H9 (cell line): ENCODE results near the gene BACE2. TPM values are rescaled to one million over a fixed set of nuclear protein-coding genes. Genes with fewer than 3 reads are reported as not detected.

Source experiments
- DNase-seq: peaks from one replicate; pipeline ENCODE4 v3.0.0-alpha.2; 2017
- H2AFZ ChIP-seq: one replicate; pipeline ENCODE4 v1.6.1; 2013; ENCODE audit warnings: mild to moderate bottlenecking, low read length, control low read depth, moderate library complexity
- H2AK5ac ChIP-seq: 2 replicates; pipeline ENCODE4 v1.6.1; 2013; ENCODE audit warnings: low read length, control low read depth, mixed read lengths; ENCODE audit not compliant: insufficient read length
- H2BK120ac ChIP-seq: one replicate; pipeline ENCODE4 v1.6.1; 2013; ENCODE audit warnings: low read depth, mild to moderate bottlenecking, low read length, control low read depth, inconsistent platforms; ENCODE audit not compliant: poor library complexity, severe bottlenecking
- H2BK12ac ChIP-seq: 2 replicates; pipeline ENCODE4 v1.6.1; 2013; ENCODE audit warnings: low read length, control low read depth, mixed read lengths, low read depth; ENCODE audit not compliant: insufficient read length
- H2BK15ac ChIP-seq: 2 replicates; pipeline ENCODE4 v1.6.1; 2013; ENCODE audit warnings: low read depth, low read length, control low read depth
- H2BK20ac ChIP-seq: one replicate; pipeline ENCODE4 v1.6.1; 2013; ENCODE audit warnings: low read depth, mild to moderate bottlenecking, low read length, control low read depth, inconsistent platforms; ENCODE audit not compliant: poor library complexity, severe bottlenecking
- H2BK5ac ChIP-seq: 2 replicates; pipeline ENCODE4 v1.6.1; 2013; ENCODE audit warnings: low read length, control low read depth, mixed read lengths; ENCODE audit not compliant: insufficient read length
- H3K14ac ChIP-seq: 2 replicates; pipeline ENCODE4 v1.6.1; 2013; ENCODE audit warnings: low read length, control low read depth; ENCODE audit not compliant: insufficient read depth
- H3K18ac ChIP-seq: 2 replicates; pipeline ENCODE4 v1.6.1; 2013; ENCODE audit warnings: low read depth, mild to moderate bottlenecking, mixed read lengths, low read length, control low read depth; ENCODE audit not compliant: insufficient read length
- H3K23ac ChIP-seq: 2 replicates; pipeline ENCODE4 v1.6.1; 2013; ENCODE audit warnings: low read length, control low read depth, mixed read lengths, low read depth; ENCODE audit not compliant: insufficient read length
- H3K23me2 ChIP-seq: 2 replicates; pipeline ENCODE4 v1.6.1; 2013; ENCODE audit warnings: low read depth, mild to moderate bottlenecking, mixed read lengths, low read length, control low read depth; ENCODE audit not compliant: insufficient read length, poor library complexity, severe bottlenecking
- H3K27ac ChIP-seq: 2 replicates; pipeline ENCODE4 v1.5.1; 2013; ENCODE audit warnings: low read length, control low read depth, mixed read lengths, low read depth; ENCODE audit not compliant: insufficient read length
- H3K27me3 ChIP-seq: 2 replicates; pipeline ENCODE4 v1.6.1; 2013; ENCODE audit warnings: low read length, control low read depth, inconsistent platforms; ENCODE audit not compliant: insufficient read depth
- H3K4ac ChIP-seq: 2 replicates; pipeline ENCODE4 v1.6.1; 2013; ENCODE audit warnings: low read depth, mild to moderate bottlenecking, control low read depth, inconsistent platforms, low read length, moderate library complexity
- H3K4me1 ChIP-seq: 2 replicates; pipeline ENCODE4 v1.6.1; 2013; ENCODE audit warnings: low read length, control low read depth, inconsistent platforms; ENCODE audit not compliant: insufficient read depth
- H3K4me2 ChIP-seq: 2 replicates; pipeline ENCODE4 v1.6.1; 2013; ENCODE audit warnings: low read length, control low read depth, mixed read lengths; ENCODE audit not compliant: insufficient read length, insufficient read depth
- H3K56ac ChIP-seq: 2 replicates; pipeline ENCODE4 v1.6.1; 2013; ENCODE audit warnings: low read depth, mild to moderate bottlenecking, mixed read lengths, low read length, control low read depth; ENCODE audit not compliant: insufficient read length
- H3K79me1 ChIP-seq: 2 replicates; pipeline ENCODE4 v1.6.1; 2013; ENCODE audit warnings: low read depth, mild to moderate bottlenecking, moderate library complexity, low read length, control low read depth, inconsistent platforms; ENCODE audit not compliant: insufficient read depth, poor library complexity, severe bottlenecking
- H3K79me2 ChIP-seq: 2 replicates; pipeline ENCODE4 v1.6.1; 2013; ENCODE audit warnings: low read length, control low read depth, inconsistent platforms; ENCODE audit not compliant: insufficient read depth
- H3K9ac ChIP-seq: 2 replicates; pipeline ENCODE4 v1.6.1; 2013; ENCODE audit warnings: low read length, control low read depth, mixed read lengths; ENCODE audit not compliant: insufficient read length; ENCODE audit errors: extremely low read depth
- H3K9me3 ChIP-seq: one replicate; pipeline ENCODE4 v1.6.1; 2013; ENCODE audit warnings: low read depth, low read length, inconsistent platforms; ENCODE audit not compliant: control insufficient read depth
- H3T11ph ChIP-seq: one replicate; pipeline ENCODE4 v1.6.1; 2013; ENCODE audit warnings: mild to moderate bottlenecking, low read length, control low read depth, inconsistent platforms
- H4K20me1 ChIP-seq: one replicate; pipeline ENCODE4 v1.6.1; 2013; ENCODE audit not compliant: control insufficient read depth, insufficient read length, insufficient read depth
- H4K5ac ChIP-seq: 2 replicates; pipeline ENCODE4 v1.6.1; 2013; ENCODE audit warnings: low read depth, mild to moderate bottlenecking, mixed read lengths, low read length, control low read depth; ENCODE audit not compliant: insufficient read length
- H4K8ac ChIP-seq: replicated peaks from 2 replicates; pipeline ENCODE4 v1.6.1; 2013; ENCODE audit warnings: low read length, control low read depth, mixed read lengths, low read depth; ENCODE audit not compliant: insufficient read length
- H4K91ac ChIP-seq: 2 replicates; pipeline ENCODE4 v1.6.1; 2013; ENCODE audit warnings: low read depth, mild to moderate bottlenecking, moderate library complexity, mixed read lengths, low read length, control low read depth; ENCODE audit not compliant: insufficient read length
- H3K27ac Mint-ChIP-seq, 3 experiments: 2 replicates in 2 of 3; 3 replicates in 1 of 3; pipeline ENCODE4 v1.8.0; 2020 to 2021; ENCODE audit warnings: mixed read lengths in 3 of 3, mild to moderate bottlenecking in 1 of 3, moderate library complexity in 1 of 3
- H3K27me3 Mint-ChIP-seq: 2 replicates; pipeline ENCODE4 v1.8.0; 2021; ENCODE audit warnings: low read depth, mild to moderate bottlenecking, moderate library complexity, mixed read lengths
- H3K36me3 Mint-ChIP-seq, 3 experiments: 2 replicates in 2 of 3; 3 replicates in 1 of 3; pipeline ENCODE4 v1.8.0; 2020 to 2021; ENCODE audit warnings: low read depth in 3 of 3, mixed read lengths in 3 of 3; ENCODE audit not compliant: insufficient read depth in 1 of 3
- H3K4me1 Mint-ChIP-seq, 2 experiments: 2 replicates each; pipeline ENCODE4 v1.8.0; 2020; ENCODE audit warnings: mixed read lengths in 2 of 2
- H3K4me3 Mint-ChIP-seq, 2 experiments: 2 replicates in 1 of 2; 3 replicates in 1 of 2; pipeline ENCODE4 v1.8.0; 2020 to 2021; ENCODE audit warnings: mild to moderate bottlenecking in 2 of 2, mixed read lengths in 2 of 2, moderate library complexity in 1 of 2
- H3K9me3 Mint-ChIP-seq, 2 experiments: 2 replicates in 1 of 2; 3 replicates in 1 of 2; pipeline ENCODE4 v1.8.0; 2020; ENCODE audit warnings: mild to moderate bottlenecking in 2 of 2, mixed read lengths in 2 of 2, moderate library complexity in 1 of 2
- WGBS: extraction: QIAGEN DNeasy Blood & Tissue Kit; methylation state at CpG from one replicate; pipeline ENCODE4 v1.1.7; 2013; ENCODE audit warnings: missing lambda C conversion rate, low lambda C conversion rate, mixed read lengths; ENCODE audit not compliant: insufficient read length; ENCODE audit errors: extremely low coverage; 5-methylcytosine and 5-hydroxymethylcytosine counted together
- total RNA-seq: library from RNA; stranded (reverse); gene quantifications from 2 replicates; pipeline ENCODE4 v1.2.1, GENCODE V29; 2021
- TF ChIP-seq, protein P1 (sequence below): fragments of 200-600 bp; sonication (generic); conservative IDR thresholded peaks from 3 replicates; pipeline ENCODE4 v1.8.0; 2021; ENCODE audit warnings: antibody characterized with exemption, mild to moderate bottlenecking

The BACE2 gene
- total RNA-seq, 1 experiment from 2014 or later, result 8.0 TPM

DNA sequence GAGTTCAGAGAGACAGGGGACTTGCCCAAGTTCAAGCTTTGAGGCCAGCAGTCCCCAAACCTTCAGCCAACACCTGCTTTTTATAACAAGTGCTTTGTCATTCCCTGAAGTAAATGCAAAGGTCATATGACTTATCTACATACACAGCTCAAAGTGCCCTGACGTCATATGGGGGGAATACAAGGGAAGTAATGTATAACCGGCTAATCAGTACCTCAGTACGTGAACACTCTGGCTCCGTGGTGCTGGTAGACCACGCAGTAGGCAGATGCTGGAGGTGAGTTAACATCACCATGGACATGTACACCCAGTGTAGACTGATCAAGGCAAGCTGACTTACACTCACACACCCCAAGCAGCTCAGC, 60.0 kb downstream of the BACE2 start:
- Mint-ChIP-seq H3K27ac (peak overlapping the region in 1 of 3 experiments; percentile 46; a peak in 1 of 7 replicates), H3K4me1 (peaks cover 14 to 17% of the 10 kb centered on the region in 2 experiments), H3K27me3 (no peaks in the 10 kb centered on the region; the same call in 1 of the 2 replicates), H3K36me3 (peaks cover 4 to 8% (median 5%) of the 10 kb centered on the region in 3 experiments), H3K9me3 (no peaks in the 10 kb centered on the region; a peak in 3 of 5 replicates), H3K4me3 (no peak overlapping the region)
- H3K79me1 ChIP-seq, result no peaks in the 10 kb centered on the region
- H2BK120ac ChIP-seq, result no peak overlapping the region
- no peak overlapping the region for H2BK5ac ChIP-seq
- no peak overlapping the region for H4K5ac ChIP-seq
- TF ChIP-seq, protein P1, sequence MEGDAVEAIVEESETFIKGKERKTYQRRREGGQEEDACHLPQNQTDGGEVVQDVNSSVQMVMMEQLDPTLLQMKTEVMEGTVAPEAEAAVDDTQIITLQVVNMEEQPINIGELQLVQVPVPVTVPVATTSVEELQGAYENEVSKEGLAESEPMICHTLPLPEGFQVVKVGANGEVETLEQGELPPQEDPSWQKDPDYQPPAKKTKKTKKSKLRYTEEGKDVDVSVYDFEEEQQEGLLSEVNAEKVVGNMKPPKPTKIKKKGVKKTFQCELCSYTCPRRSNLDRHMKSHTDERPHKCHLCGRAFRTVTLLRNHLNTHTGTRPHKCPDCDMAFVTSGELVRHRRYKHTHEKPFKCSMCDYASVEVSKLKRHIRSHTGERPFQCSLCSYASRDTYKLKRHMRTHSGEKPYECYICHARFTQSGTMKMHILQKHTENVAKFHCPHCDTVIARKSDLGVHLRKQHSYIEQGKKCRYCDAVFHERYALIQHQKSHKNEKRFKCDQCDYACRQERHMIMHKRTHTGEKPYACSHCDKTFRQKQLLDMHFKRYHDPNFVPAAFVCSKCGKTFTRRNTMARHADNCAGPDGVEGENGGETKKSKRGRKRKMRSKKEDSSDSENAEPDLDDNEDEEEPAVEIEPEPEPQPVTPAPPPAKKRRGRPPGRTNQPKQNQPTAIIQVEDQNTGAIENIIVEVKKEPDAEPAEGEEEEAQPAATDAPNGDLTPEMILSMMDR, result no peak
- H3T11ph ChIP-seq, result no peak overlapping the region
- no peak overlapping the region for H2BK12ac ChIP-seq
- no peak overlapping the region for H2AK5ac ChIP-seq
- H3K4ac ChIP-seq, result no peak overlapping the region
- H3K4me2 ChIP-seq, result no peak overlapping the region
- no peaks in the 10 kb centered on the region for H3K9me3 ChIP-seq
- H3K23me2 ChIP-seq, result no peaks in the 10 kb centered on the region
- no peaks in the 10 kb centered on the region for H3K79me2 ChIP-seq
- H3K14ac ChIP-seq, result no peak overlapping the region
- no peak overlapping the region for H3K9ac ChIP-seq
- no peak overlapping the region for H3K56ac ChIP-seq
- H4K8ac ChIP-seq, result no peak overlapping the region
- H4K91ac ChIP-seq, result no peak overlapping the region
- H3K18ac ChIP-seq, result no peak overlapping the region
- H2BK20ac ChIP-seq, result no peak overlapping the region
- H2AFZ ChIP-seq, result no peak overlapping the region
- no peaks in the 10 kb centered on the region for H4K20me1 ChIP-seq
- H2BK15ac ChIP-seq, result no peak overlapping the region
- H3K4me1 ChIP-seq, result peaks cover 1% of the 10 kb centered on the region; the same call in 1 of the 2 replicates
- no CpG with 5 or more reads among the region's 5 CpGs for WGBS
- no peak overlapping the region for H3K23ac ChIP-seq
- H3K27ac ChIP-seq, result no peak overlapping the region
- DNase-seq, result no peak
- no peaks in the 10 kb centered on the region for H3K27me3 ChIP-seq
